GM18507 (cell line): ENCODE measurements around the gene TMTC2.

Source experiments
- DNase-seq: peaks from one replicate; pipeline ENCODE4 v3.0.0; 2011; ENCODE audit warnings: low read depth; ENCODE audit not compliant: insufficient read length; ENCODE audit errors: extremely low spot score
- FAIRE-seq: peaks from 2 replicates; lab custom pipeline; 2011; peaks lifted over from hg19 to GRCh38; lab: Jason Lieb, UNC

TMTC2 gene

DNA sequence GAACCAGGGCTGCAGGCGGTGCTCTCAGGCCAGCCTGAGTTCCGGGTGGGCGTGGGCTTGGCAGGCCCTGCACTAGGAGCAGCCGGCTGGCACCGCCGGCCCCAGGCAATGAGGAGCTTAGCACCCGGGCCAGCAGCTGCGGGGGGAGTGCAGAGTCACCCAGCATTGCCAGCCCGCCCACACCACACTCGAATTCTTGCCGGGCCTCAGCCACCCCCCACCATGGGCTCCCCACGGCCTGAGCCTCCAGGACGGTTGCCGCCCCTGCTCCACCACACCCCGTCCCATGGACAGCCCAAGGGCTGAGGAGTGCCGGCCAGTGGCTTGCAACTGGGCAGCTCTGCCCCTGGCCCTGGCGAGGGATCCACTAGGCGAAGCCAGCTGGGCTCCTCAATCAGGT is 453.4 kb downstream of the TMTC2 start:
- DNase-seq (no peak), FAIRE-seq (no peak)

DNA sequence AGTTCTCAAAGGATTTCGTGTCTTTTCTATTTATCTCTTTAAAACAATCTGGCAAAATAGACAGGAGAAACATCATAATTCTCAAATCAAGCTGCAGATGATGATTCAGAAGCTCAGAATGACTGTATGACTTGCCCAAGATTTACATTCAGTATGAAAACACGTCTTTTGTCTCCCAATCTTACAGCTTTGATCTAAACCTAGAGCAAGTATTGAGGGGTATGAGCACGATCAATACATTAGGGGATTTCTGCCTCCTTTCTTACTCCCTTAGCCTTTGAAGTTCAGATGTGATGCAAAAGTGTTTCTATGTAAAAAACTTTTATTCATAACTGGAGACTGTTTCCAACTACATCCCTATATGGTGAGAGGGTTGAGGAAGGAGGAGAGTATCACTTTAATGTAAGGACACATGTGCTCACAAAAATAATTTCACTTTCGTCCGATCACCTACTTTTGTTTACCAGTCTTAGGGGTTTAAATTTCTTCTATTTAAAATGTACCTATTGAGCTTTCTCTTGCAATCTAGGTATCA is 454.8 kb downstream of the TMTC2 start:
- DNase-seq (no peak), FAIRE-seq (no peak)

DNA sequence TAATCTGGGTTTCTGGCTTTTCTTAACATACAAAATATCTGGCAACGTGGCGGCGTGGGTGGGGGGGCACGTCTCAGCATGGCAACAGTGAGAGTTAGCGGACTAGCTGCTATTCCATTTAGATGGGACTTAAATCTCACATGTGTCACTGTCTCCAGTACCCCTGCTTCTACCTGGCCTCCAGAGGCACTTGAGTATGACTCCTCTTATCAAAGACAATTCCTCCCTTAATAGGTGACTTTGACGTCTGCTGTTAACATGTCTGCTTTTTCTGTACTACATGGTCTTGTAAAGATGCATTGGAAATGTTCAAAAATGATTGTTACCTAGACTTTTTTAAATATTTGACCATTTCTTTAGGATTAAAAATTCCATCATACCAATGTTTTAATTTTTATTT is 456.2 kb downstream of the TMTC2 start:
- FAIRE-seq (no peak), DNase-seq (no peak)

DNA sequence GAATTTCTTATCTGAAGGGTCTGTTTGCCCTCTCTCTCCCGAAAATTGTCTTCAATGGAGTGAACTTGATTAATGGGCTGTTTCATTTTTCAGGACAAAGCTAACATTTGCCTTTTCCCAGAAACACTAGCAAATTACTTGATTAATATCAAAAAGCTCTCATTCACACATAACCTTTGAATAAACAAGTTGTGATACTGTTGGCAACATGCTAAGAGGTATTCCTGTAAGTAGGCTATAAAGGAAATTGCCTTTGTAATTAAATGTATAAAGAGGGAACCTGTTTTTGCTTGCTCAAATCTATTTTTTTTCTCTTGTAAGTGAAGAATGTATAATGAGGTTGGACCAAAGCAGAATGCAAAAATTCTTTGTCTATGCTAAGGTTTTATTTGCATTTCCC is 457.2 kb downstream of the TMTC2 start:
- FAIRE-seq (no peak), DNase-seq (no peak)

DNA sequence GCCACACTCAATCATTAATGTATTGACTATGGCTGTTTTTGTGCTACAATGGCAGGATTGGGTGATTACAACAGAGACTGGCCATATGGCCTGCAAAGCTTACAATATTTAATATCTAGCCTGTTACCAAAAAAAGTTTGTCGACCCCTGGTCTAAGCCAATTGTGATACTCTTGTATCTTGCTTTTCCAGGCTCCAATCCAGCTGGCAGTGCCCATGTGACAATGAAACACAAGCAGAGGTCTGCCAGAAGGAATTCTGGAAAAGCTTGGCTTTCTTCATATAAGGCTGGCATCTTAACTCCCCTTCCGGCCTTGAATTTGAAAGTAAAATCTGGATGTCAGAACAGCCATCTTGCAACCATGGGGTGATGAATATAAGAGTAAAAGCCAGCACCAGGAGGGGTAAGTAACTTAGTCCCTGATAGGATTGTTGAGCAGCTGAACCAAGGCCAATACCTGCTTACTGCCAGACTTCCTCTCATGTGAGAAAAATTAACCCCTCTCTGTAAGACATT is 458.7 kb downstream of the TMTC2 start:
- DNase-seq (no peak), FAIRE-seq (no peak)

DNA sequence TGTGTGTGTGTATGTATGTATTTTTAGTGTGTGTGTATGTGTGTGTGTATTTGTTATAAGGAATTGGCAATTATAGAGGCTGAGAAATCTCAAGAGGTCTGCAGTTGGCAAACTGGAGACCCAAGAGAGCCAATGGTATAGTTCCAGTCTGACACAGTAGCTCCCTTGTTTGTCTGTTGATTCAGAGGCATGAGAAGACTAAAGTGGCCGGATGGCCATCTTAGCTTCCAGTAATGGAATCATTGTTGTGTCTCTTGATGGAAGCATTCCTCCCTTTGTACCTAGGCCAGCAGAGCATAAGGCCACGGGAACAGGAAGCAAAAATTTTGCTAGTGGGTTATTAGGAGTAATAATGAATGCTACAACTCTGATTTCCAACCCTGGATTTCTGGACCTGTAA is 460.6 kb downstream of the TMTC2 start:
- DNase-seq: no peak

DNA sequence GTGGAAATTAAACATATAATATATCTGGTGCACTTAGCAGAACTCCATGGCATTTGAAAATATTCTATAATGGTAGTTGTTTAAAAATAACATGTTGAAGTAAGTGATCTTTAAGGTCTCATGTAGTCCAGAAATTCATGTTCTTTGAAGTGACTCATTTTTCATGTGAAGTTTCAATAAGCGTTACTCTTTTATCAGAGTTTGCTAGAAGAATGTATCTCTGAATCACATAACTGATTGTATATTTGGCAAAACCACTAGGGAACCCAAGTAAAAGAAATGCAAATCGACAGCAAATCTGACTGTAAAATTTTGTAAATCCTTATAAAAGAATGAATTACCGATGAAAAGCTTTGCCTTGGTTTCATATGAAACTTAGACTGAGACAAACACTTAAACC is 463.3 kb downstream of the TMTC2 start:
- FAIRE-seq: no peak
- no peak for DNase-seq

More for the DNA sequence above, 460.6 kb downstream of the TMTC2 start:
- FAIRE-seq: no peak

DNA sequence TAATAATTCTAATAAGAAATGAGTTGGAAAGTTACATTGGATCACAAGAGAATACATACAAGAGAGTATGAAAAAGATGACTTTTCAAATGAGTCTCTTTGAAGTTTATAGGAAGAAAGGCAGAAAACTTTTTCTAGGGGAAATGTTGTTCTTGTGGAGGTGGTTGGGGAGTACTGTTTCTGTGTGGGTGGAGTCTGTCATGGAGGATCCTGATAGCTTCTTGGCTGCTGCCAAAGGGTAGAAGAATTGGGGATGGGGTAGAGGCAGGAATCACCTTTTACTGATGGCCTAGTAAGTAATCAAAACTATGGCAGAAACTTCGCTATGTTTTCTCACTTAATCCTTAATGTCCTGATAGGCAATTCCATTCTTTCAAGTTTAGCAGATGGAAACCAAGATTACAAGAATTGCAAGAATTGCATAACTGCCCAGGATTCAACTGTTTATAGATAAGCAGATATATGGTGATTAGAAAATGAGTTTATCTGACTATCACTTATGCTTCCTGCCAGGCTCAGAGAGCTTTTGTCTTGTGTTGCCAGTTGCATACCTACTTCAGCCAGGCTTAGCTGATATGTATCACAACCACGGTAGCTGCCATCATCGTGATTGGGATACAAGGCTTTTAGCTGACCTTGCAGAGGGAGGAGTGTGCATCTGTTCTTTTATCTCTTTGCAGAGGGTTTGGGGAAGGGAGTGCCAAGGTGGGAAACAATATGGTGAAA is 463.9 kb downstream of the TMTC2 start:
- FAIRE-seq (no peak), DNase-seq (no peak)

DNA sequence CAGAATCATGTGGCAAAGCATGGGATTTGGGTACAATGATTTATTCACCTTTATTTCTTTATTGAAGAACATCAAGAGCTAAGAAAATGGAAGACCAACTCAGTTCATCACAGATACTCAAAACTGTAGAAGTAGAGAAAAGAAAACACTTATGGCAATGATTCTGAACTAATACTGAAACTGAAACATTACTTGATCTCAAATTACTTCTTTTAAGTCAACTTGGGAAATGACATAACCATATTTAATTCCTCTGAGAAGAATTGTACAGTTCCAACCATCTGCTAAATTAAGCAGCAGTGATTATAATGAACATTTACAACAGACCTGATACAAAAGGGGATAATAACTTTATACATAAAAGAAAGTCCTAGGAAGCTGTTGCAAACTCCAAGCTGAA is 466.5 kb downstream of the TMTC2 start:
- DNase-seq (no peak), FAIRE-seq (no peak)

DNA sequence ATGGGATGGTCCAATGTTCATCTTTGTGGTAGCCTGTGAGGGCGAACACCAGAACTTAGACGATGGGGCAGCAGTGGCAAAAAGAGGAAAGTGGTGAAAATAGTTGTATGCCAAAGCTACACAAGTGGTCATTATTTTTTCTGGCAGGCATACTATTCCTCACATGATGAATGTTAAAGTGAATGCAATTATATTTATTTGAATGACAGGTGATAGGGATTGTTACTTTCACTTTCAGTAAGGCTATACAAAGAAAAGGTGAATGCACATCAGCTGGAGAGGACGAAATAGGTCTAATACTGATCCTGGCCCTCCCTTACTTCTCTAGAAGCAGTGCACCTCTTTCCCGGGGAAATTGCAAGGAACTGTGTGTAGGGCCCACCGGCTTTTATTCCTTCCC is 470.1 kb downstream of the TMTC2 start:
- DNase-seq: no peak

DNA sequence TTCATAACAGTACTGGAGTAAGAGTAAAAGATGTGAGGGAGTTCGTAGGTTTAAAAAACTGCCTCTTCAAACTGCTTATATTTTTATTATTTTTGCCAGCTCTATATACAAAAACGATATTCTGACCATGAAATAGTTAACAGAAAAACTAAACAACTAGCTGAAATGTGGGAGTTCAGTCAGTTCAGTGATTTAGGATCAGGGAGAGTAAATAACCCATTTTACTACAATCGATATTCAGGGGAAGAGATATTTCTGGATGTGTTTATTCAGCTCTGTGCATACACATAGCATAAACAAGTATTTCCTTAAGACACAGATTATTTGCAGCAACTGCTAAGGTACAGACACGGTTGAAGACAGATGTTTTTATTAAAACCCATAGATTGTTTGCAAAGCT is 470.9 kb downstream of the TMTC2 start:
- FAIRE-seq: no peak
- no peak for DNase-seq

More for the DNA sequence above, 470.1 kb downstream of the TMTC2 start:
- no peak for FAIRE-seq

DNA sequence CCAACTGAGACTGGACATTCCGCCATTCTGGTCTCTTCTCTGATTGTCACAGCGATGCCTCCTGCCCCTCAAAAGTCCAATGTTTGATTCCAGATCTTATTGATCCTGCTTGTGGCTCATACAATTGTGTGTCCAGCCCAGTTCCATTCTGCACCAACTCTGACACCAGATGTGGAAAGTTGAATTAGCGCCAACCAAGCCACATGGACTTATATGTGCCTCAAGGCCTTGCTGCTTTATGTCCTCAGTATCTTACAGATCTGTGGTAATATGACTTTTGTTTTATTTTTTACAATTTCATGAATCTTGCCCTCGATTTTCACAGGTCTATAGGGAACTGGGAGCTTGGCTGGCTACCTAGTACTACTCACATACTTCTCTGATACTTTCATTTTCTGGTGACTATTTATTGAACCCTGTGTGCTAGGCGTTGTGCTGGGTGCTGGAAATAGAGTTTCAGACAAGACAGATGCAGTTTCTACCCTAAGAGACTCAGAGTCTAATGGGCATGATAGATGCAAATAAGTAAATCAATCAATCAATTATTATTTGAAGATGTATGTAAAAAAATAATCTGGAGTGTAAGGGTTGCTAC is 472.0 kb downstream of the TMTC2 start:
- FAIRE-seq: no peak

DNA sequence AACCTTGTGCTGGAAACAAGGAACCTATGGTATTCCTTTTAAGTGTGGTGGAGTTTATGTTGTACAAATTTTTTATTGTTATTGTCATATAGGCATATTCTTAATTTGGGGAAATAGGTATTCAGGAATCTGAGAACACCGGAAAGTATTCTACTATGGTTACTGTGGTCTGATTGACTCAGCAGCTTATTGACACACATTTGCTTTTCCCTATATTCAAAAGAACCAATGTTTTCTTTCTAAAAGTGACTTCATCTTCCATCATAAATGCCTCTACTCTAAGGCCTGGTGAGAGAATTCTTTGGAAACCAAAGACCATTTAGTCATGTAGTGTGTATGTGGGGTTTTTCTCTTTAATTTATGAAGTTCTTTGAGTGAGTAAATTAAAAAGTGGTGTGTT is 474.8 kb downstream of the TMTC2 start:
- no peak for DNase-seq
- no peak for FAIRE-seq

More for the DNA sequence above, 472.0 kb downstream of the TMTC2 start:
- no peak for DNase-seq

DNA sequence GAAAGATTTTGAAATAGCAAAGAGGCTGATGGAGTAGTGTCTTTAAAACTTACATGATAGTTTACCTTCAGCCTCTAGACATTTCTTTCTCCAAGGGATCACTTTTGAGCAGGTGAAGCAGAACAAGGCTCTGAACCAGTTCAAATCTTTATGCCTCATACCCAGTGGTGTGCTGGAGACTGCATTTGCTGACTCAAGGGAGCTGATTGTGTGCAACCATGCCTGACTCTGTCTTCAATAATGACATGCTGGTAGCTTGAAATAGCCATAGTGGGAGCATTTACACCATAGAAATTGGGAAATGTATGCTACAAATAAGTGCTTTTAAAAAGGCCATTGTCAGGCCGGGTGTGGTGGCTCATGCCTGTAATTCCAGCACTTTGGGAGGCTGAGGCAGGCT is 482.0 kb downstream of the TMTC2 start:
- DNase-seq (no peak), FAIRE-seq (no peak)

DNA sequence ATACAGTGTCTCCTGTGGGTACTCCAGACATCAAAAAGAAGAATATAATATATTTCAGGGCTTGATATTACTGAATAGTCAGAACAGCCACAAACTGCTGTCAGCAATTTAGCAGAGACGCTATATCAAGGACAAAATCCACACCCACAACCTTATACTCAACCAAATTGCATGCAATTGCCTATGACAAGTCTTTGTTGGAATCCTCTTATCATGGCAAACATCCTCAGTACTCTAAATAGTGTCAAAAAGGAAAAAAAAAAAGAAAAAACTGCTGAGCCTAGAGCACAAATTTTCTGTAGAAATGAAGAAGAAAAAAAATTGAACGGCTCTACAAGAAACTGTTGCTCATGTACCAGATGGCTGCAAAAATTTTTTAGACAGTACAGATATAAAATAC is 485.7 kb downstream of the TMTC2 start:
- no peak for FAIRE-seq
- DNase-seq: no peak

DNA sequence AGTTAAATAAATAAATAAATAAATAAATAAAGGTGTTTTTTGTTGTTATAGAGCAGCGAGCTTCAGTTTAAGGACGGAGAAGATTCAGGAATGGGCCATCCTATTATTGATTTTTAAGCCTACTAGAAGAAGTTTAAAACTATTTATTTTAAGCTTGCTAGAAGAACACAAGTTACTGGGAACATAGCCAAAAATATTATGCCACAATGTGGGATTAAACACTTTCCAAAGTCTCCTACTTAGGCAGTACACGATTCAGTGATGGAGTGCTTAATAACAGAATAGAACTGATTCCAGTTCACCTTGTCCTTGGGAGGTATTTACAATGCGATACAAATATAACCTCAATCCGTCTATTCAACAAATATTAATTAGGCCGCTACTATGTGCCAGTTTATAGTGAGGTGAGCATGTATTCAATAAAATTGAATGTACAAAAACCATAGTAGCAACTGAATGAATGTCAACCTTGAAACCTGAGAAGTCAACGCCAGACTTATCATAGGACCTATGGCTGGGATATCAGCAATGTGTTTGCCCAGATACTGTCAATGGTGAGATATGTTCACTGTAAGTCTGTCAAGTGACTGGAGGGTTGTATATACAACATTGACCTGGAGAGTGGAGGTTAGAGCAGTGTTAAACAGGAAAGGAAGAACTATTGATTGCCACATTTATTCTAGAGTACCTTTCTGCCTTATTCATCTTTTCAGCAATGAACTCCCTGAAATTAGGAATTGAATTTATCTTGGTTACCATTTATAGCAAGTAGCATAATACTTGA is 486.4 kb downstream of the TMTC2 start:
- no peak for DNase-seq
- FAIRE-seq: no peak

DNA sequence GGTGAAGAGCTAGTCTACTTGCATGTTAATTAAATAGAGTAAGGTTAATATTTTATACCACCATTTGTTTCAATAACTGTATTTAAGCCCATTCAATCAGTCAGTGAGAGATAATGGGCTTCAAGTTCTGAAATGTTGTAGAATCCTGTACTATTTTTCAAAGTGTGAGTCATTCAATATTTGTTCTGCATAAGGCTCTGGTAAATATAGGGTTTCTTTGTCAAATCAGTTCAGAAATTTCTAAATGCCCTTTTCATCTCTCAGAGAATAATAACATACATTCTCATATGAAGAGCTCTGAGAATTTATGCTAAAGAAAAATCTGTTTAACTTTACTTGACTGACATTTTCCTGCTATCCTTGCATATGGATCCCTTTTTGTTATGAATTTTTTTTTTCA is 493.3 kb downstream of the TMTC2 start:
- no peak for DNase-seq
- no peak for FAIRE-seq

DNA sequence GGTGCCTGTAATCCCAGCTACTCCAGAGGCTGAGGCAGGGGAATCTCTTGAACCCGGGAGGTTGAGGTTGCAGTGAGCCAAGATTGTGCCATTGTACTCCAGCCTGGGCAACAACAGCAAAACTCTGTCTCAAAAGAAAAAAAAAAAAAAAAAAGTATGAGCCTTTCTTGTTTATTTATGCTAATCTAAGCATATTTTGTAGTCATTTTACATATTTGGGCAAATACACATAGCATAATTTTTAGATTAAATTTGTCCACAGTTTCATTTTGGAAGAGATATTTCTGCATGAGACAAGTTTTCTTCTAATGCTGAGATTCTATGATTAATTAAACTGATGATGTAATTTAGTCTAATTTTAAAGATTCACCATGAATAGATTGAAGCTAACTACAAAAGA is 494.4 kb downstream of the TMTC2 start:
- FAIRE-seq: no peak
- DNase-seq: no peak

DNA sequence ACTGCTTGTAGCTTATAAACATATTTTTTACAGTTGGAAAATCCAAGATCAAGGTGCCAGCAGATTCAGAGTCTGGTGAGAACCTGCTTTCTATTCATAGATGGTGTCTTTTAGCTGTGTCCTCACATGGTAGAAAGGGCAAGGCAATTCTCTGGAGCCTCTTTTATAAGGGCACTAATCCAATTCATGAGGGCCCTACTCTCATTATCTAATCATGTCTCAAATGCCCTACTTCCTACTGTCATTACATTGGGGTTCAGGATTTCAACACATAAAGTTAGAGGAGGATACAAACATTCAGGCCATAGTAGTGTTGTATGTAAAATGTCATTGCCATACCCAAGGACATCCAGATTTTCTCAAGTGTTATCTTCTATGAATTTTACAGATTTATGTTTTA is 496.4 kb downstream of the TMTC2 start:
- no peak for DNase-seq
- FAIRE-seq: no peak
